ENCODE results near the gene MND1. TPM values are rescaled to one million over a fixed set of nuclear protein-coding genes. Genes with fewer than 3 reads are reported as not detected.

The MND1 gene
- total and polyA plus RNA-seq, 2 donors (not counting 3 experiments of a cell fraction or from before 2014, with no cell fraction given) = 0.66 to 7.7 TPM

DNA sequence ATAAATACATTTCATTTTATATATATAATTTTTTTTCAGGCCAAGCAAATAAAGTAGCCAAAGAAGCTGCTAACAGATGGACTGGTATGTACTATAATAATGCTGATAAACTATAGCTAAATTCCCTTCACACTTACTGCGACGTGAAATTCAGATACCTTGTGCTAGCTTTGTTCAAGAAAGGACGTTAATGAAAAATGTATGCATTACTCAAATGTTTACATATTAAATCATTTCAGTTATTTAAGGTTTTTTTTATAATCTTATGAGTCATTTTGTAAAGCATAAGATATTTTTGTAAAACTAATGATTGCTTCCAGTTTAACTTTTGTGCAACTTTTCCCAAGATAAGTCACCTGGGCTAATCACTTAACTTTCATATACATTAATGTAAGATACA, 64.4 kb downstream of the MND1 start:
- no peaks in the 10 kb centered on the region for H4K20me1 ChIP-seq (replicated peaks; ENCODE audit: control insufficient read depth, extremely low read depth, insufficient read depth, low read length)
- H3K4me2 ChIP-seq (ENCODE audit: insufficient read depth, low read length) = no peak overlapping the region
- intact Hi-C loops (cut with micrococcal nuclease) = no loop called here
- H2AFZ ChIP-seq (ENCODE audit: low read depth, low read length) = no peak overlapping the region
- H3K27me3 ChIP-seq (ENCODE audit: control insufficient read depth in 2 of 2, insufficient read depth in 2 of 2, low read length in 2 of 2) = no peaks in the 10 kb centered on the region
- H3K27ac ChIP-seq (ENCODE audit: insufficient read depth, low read depth, low read length) = no peak overlapping the region
- BruUV-seq (replicated peaks) = no TSS peak
- FAIRE-seq (no peak), DNase-seq (ENCODE audit: low read depth, low spot score) (no peak)
- CTCF ChIA-PET = interaction anchor here (1.4 to 1.5 kb wide), 4 partner anchors 13 to 165 kb away, joined by 3 to 6 read pairs (median 4); no protein-coding TSS in a partner anchor
- H3K79me2 ChIP-seq (ENCODE audit: control insufficient read depth, insufficient read depth, low read length) = no peaks in the 10 kb centered on the region
- no peaks in the 10 kb centered on the region for H3K9me1 ChIP-seq (replicated peaks; ENCODE audit: control insufficient read depth, extremely low read depth, insufficient read depth, low read length)
- no peak overlapping the region for H3K4me3 ChIP-seq (replicated peaks in 1 of 3; ENCODE audit: insufficient read depth in 1 of 3, low read depth in 1 of 3, low read length in 3 of 3)
- TF ChIP-seq, protein P1, sequence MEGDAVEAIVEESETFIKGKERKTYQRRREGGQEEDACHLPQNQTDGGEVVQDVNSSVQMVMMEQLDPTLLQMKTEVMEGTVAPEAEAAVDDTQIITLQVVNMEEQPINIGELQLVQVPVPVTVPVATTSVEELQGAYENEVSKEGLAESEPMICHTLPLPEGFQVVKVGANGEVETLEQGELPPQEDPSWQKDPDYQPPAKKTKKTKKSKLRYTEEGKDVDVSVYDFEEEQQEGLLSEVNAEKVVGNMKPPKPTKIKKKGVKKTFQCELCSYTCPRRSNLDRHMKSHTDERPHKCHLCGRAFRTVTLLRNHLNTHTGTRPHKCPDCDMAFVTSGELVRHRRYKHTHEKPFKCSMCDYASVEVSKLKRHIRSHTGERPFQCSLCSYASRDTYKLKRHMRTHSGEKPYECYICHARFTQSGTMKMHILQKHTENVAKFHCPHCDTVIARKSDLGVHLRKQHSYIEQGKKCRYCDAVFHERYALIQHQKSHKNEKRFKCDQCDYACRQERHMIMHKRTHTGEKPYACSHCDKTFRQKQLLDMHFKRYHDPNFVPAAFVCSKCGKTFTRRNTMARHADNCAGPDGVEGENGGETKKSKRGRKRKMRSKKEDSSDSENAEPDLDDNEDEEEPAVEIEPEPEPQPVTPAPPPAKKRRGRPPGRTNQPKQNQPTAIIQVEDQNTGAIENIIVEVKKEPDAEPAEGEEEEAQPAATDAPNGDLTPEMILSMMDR (IDR thresholded peaks at IDR 0.05; ENCODE audit: extremely low read depth in 1 of 2, insufficient read depth in 1 of 2, low read depth in 1 of 2, low read length in 2 of 2) = no peak
- TF ChIP-seq GATA2 (IDR thresholded peaks at IDR 0.05; ENCODE audit: insufficient read depth, insufficient read length, low read depth, low read length) = no peak
- no peak for TF ChIP-seq POLR2AphosphoS5 (IDR thresholded peaks at IDR 0.05; ENCODE audit: insufficient read depth, low read depth, low read length)
- no peak for TF ChIP-seq JUN (IDR thresholded peaks at IDR 0.05; ENCODE audit: borderline replicate concordance, insufficient read depth, insufficient read length, low read depth)
- TF ChIP-seq, protein P2, sequence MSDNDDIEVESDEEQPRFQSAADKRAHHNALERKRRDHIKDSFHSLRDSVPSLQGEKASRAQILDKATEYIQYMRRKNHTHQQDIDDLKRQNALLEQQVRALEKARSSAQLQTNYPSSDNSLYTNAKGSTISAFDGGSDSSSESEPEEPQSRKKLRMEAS (IDR thresholded peaks at IDR 0.05; ENCODE audit: insufficient read depth, insufficient read length) = no peak
- no peak for TF ChIP-seq POLR2A (IDR thresholded peaks at IDR 0.05; ENCODE audit: low read depth, low read length)
- no peak for TF ChIP-seq FOS (IDR thresholded peaks at IDR 0.05; ENCODE audit: borderline replicate concordance, insufficient read depth, low read length)
- TF ChIP-seq MYC (IDR thresholded peaks at IDR 0.05; ENCODE audit: low read depth, low read length) = no peak
- TF ChIP-seq EZH2 (IDR thresholded peaks at IDR 0.05; ENCODE audit: borderline replicate concordance, low read depth, low read length, severe bottlenecking) = no peak
- POLR2A ChIA-PET = no interaction called here
- dilution Hi-C loops (cut with MboI; ENCODE audit: extremely low pct_ligation_motif_present, low sequenced_read_pairs) = no loop called here
- H3K9ac ChIP-seq (replicated peaks; ENCODE audit: extremely low read depth, insufficient read depth, low read length) = no peak overlapping the region
- H3K36me3 ChIP-seq (ENCODE audit: control insufficient read depth in 2 of 2, extremely low read depth in 1 of 2, insufficient read depth in 2 of 2, low read length in 2 of 2) = no peaks in the 10 kb centered on the region
- no peaks in the 10 kb centered on the region for H3K9me3 ChIP-seq (replicated peaks; ENCODE audit: control insufficient read depth, insufficient read depth, low read length)
- peaks cover 2% of the 10 kb centered on the region for H3K4me1 ChIP-seq (ENCODE audit: control insufficient read depth, extremely low read depth, insufficient read depth, low read length)

Data from endothelial cell of umbilical vein (primary cell).